Motor neuron (in vitro differentiated cells): Measurements from ENCODE around the gene HS3ST6. TPM values are rescaled to one million over a fixed set of nuclear protein-coding genes. Genes with fewer than 3 reads are reported as not detected.
A peak's percentile ranks its signal among the peaks of the same experiment; 100 is the strongest.
"Not testable (repeated sequence)": the region's sequence is repeated elsewhere in the genome, so short reads cannot be mapped to it uniquely, and the experiment has no call there.

Experiments
- ATAC-seq, 8 experiments: fragments of 200-7000 bp; cut with Tn5 transposase; replicated peaks in 6 of 8; 2 replicates each; pipeline ENCODE4 v1.8.0; 2021; ENCODE audit warnings: mild to moderate bottlenecking in 8 of 8, moderate library complexity in 8 of 8
- H3K27ac ChIP-seq, 2 donors: fragments of 250-450 bp; sonication (Bioruptor Pico); 2 replicates each; pipeline ENCODE4 v1.9.0; 2021; ENCODE audit warnings: antibody characterized with exemption in 2 of 2, mild to moderate bottlenecking in 2 of 2, moderate library complexity in 1 of 2
- H3K4me1 ChIP-seq, 2 donors: fragments of 250-450 bp; sonication (Bioruptor Pico); replicated peaks in 1 of 2; 2 replicates each; pipeline ENCODE4 v1.6.1; 2021; ENCODE audit warnings: antibody characterized with exemption in 2 of 2, mild to moderate bottlenecking in 2 of 2, moderate library complexity in 1 of 2
- H3K4me3 ChIP-seq, 5 donors: fragments of 250-450 bp; sonication (Bioruptor Pico); 2 replicates each; pipeline ENCODE4 v1.9.0; 2021; ENCODE audit warnings: antibody characterized with exemption in 5 of 5, mild to moderate bottlenecking in 5 of 5, moderate library complexity in 4 of 5
- WGBS, 10 experiments: fragments of 450-650 bp; shearing (Covaris generic); methylation state at CpG; one replicate each; pipeline ENCODE4 v1.0.0; 2022; 5-methylcytosine and 5-hydroxymethylcytosine counted together
- in situ Hi-C, 9 experiments: fragments of 400-800 bp; cut with MboI; loops; one replicate each; pipeline ENCODE4 v1.15.0; 2021; ENCODE audit warnings: low sequenced_read_pairs in 9 of 9, low pct_unique_long_range_greater_than_20kb in 2 of 9; ENCODE audit not compliant: unreplicated experiment in 9 of 9
- total RNA-seq, 8 experiments: library from RNA; unstranded; fragments of 300-600 nt; gene quantifications; 2 replicates each; pipeline versions ENCODE4 v1.2.3 to v1.2.4, GENCODE V29; 2022

The HS3ST6 gene
- total RNA-seq, 8 experiments from 2014 or later = 0.25 to 1.1 TPM; not detected in 6

DNA sequence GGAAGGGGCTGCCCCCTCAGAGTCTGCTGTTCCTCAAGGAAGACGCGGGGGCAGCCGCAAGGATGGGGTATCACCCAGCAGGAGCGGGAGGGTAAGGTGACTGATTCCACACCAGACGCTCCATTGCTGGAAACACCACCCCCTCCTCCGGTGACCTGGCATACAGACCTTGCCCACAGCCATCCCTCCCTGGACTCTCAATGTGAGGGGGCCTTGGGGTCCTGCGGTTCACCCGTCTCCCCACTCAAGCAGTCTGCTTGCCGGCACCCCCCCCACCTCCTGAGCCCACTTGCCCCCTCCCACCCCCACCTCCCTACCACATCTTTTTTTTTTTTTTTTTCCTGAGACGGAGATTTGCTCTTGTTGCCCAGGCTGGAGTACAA is 12.1 kb upstream of the HS3ST6 start:
- Histone ChIP-seq H3K4me3 (no peak overlapping the region), H3K27ac (no peak overlapping the region), H3K4me1 (peaks cover 2 to 11% of the 10 kb centered on the region in 2 donors)
- ATAC-seq = no peak
- in situ Hi-C loops = no loop called here
- no CpG with 5 or more reads among the region's 10 CpGs for WGBS, 10 experiments

DNA sequence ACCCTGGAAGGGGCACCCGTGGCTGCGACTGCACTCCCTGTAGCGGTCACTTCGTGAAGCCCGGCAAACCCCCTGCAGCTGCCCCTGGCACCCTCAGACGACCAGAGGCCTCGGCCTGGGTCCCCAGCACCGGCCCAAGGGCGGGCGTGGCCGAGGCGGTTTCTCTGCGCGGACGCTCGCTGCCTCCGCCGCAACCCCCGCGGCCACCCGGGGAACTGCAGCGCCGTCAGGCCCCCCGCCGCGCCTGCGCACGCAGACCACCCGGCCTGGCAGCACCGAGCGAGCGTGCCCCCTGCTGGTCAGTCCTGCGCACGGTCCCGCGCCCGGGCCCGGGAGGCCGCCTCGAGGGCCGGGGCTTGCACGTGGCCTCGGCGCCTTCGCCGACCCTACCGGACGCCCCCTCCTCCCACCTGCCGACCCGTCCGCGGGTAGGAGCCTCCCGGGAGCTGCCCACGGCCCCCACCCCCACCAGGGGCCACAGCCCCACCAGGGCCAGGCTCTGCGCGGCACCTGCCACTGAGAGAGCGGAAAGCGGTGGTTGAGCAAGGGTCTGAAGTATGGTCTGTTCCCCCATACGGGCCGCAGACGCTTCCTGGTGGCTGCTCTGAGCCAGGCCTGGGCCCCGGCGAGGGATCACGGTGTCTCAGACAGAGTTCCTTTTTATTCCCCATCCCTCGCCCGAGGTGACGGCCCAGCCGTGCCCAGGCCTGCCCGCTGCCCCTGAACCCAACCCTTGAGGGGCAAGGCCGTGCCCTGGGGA is 11.5 kb upstream of the HS3ST6 start:
- Histone ChIP-seq H3K4me1 (peaks cover 2 to 11% of the 10 kb centered on the region in 2 donors), H3K4me3 (peak overlapping the region; percentile 14 to 37 (median 26)), H3K27ac (peak overlapping the region in 1 of 2 donors; percentile 32)
- 20% methylated on average over 2 of the region's 70 CpGs; no CpG with 5 or more reads in 9 of the 10 experiments for WGBS, 10 experiments
- ATAC-seq = peak; percentile 84 to 95 (median 94)
- in situ Hi-C loops = loop anchor here in 2 of 9 experiments (5.0 to 10.0 kb wide), 2 partner anchors 62 to 65 kb away; no protein-coding TSS in a partner anchor

GRCh38 chr16:1929105-1929504 is 10.9 kb upstream of the HS3ST6 start:
- in situ Hi-C loops = loop anchor here in 2 of 9 experiments (5.0 to 10.0 kb wide), 2 partner anchors 62 to 64 kb away; no protein-coding TSS in a partner anchor
- peak overlapping the region; percentile 14 to 37 (median 26) for H3K4me3 ChIP-seq
- 28 to 93% (median 80%) methylated on average over 3 to 4 of the region's 11 CpGs; no CpG with 5 or more reads in 6 of the 10 experiments for WGBS, 10 experiments
- peak; percentile 30 to 61 (median 54) for ATAC-seq
- peak overlapping the region in 1 of 2 donors; percentile 32 for H3K27ac ChIP-seq
- H3K4me1 ChIP-seq = peaks cover 2 to 11% of the 10 kb centered on the region in 2 donors

- ATAC-seq = no peak
- Histone ChIP-seq H3K4me1 (peaks cover 2 to 15% of the 10 kb centered on the region in 2 donors), H3K4me3 (no peak overlapping the region), H3K27ac (no peak overlapping the region)
- in situ Hi-C loops = loop anchor here in 2 of 9 experiments (5.0 to 10.0 kb wide), 2 partner anchors 59 to 61 kb away; no protein-coding TSS in a partner anchor
- 27 to 100% (median 40%) methylated on average over 1 to 3 of the region's 11 CpGs; no CpG with 5 or more reads in 7 of the 10 experiments for WGBS, 10 experiments
Observed at GRCh38 chr16:1926271-1926670, 8.1 kb upstream of the HS3ST6 start.

- no peak for ATAC-seq
- in situ Hi-C loops = loop anchor here in 1 of 9 experiments (10.0 kb wide), 1 partner anchor 59 kb away; no protein-coding TSS in a partner anchor
- H3K4me1 ChIP-seq = peaks cover 1 to 15% of the 10 kb centered on the region in 2 donors
- no peak overlapping the region for H3K27ac ChIP-seq
- no peak overlapping the region for H3K4me3 ChIP-seq
- WGBS, 10 experiments = 20 to 100% (median 92%) methylated on average over 1 to 5 of the region's 5 CpGs; no CpG with 5 or more reads in 5 of the 10 experiments
Observed at GRCh38 chr16:1924095-1924494, 5.9 kb upstream of the HS3ST6 start.

GRCh38 chr16:1923299-1924034 is 5.3 kb upstream of the HS3ST6 start:
- H3K4me3 ChIP-seq = no peak overlapping the region
- in situ Hi-C loops = loop anchor here in 1 of 9 experiments (10.0 kb wide), 1 partner anchor 59 kb away; no protein-coding TSS in a partner anchor
- no peak overlapping the region for H3K27ac ChIP-seq
- ATAC-seq = peak; percentile 55 to 97 (median 74)
- WGBS, 10 experiments = 0% methylated on average over 2 of the region's 24 CpGs; no CpG with 5 or more reads in 9 of the 10 experiments
- H3K4me1 ChIP-seq = peaks cover 3 to 15% of the 10 kb centered on the region in 2 donors

DNA sequence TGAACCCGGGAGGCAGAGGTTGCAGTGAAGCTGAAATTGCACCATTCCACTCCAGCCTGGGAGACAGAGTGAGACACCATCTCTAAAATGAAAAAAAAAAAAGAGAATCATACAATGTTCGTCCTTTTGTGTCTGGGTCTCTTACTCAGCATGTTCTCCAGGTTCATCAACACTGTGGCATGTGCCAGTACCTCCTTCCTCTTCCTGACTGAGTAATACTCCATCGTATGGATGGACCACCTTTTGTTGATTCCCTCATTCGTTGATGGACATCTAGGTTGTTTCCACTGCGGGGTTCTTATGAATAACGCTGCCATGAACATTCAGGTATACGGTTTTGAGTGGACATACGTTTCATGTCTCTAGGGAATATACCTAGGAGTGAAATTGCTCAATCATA is 4.1 kb upstream of the HS3ST6 start:
- in situ Hi-C loops = loop anchor here in 1 of 9 experiments (10.0 kb wide), 1 partner anchor 58 kb away; no protein-coding TSS in a partner anchor
- WGBS, 10 experiments = 33 to 100% (median 78%) methylated on average over 1 to 8 of the region's 8 CpGs; no CpG with 5 or more reads in 2 of the 10 experiments

DNA sequence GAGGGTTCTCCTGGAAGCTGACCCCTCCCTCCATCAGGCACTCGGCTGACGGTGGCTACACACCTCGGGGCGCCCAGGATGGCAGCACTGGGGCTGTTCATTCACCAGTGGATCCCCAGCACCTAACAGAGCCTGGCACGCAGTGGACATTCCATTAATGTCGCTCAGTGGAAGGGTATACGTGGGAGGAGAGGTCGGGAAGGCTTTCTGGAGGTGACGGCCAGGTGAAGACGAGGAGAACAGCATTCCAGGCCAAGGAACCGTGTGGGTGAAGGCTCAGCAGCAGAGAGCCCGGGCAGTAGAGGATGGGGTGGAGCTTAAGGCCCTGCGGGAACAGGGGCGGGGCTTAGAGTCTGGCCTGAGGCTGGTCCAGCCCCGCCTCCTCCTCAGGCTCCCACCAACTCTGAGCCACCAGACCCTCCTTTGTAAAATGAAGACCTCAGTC is 2.5 kb upstream of the HS3ST6 start:
- in situ Hi-C loops = loop anchor here in 1 of 9 experiments (10.0 kb wide), 1 partner anchor 56 kb away; no protein-coding TSS in a partner anchor
- no peak overlapping the region for H3K4me3 ChIP-seq
- ATAC-seq = peak; percentile 4 to 89 (median 86)
- peaks cover 3 to 11% of the 10 kb centered on the region in 2 donors for H3K4me1 ChIP-seq
- H3K27ac ChIP-seq = no peak overlapping the region
- 0 to 29% (median 9%) methylated on average over 2 to 12 of the region's 15 CpGs; no CpG with 5 or more reads in 4 of the 10 experiments for WGBS, 10 experiments

More for the DNA sequence above, 4.1 kb upstream of the HS3ST6 start:
- no peak for ATAC-seq
- Histone ChIP-seq H3K4me1 (peaks cover 3 to 17% of the 10 kb centered on the region in 2 donors), H3K4me3 (no peak overlapping the region), H3K27ac (no peak overlapping the region)

- WGBS, 10 experiments = 27% methylated on average over 3 of the region's 21 CpGs; no CpG with 5 or more reads in 9 of the 10 experiments
- H3K27ac ChIP-seq, H3K4me3 ChIP-seq, ATAC-seq: not testable (repeated sequence)
- H3K4me1 ChIP-seq = peaks cover 3 to 11% of the 10 kb centered on the region in 2 donors
- in situ Hi-C loops = loop anchor here in 1 of 9 experiments (10.0 kb wide), 1 partner anchor 55 kb away; no protein-coding TSS in a partner anchor
Observed at GRCh38 chr16:1920122-1920521, 1.9 kb upstream of the HS3ST6 start.

- H3K4me3 ChIP-seq = no peak overlapping the region
- in situ Hi-C loops = no loop called here
- H3K27ac ChIP-seq = no peak overlapping the region
- WGBS, 10 experiments = 22 to 35% (median 35%) methylated on average over 4 to 10 of the region's 30 CpGs; no CpG with 5 or more reads in 7 of the 10 experiments
- H3K4me1 ChIP-seq = peaks cover 3 to 11% of the 10 kb centered on the region in 2 donors
- ATAC-seq = no peak
Observed at GRCh38 chr16:1919327-1919998, 1.2 kb upstream of the HS3ST6 start.

DNA sequence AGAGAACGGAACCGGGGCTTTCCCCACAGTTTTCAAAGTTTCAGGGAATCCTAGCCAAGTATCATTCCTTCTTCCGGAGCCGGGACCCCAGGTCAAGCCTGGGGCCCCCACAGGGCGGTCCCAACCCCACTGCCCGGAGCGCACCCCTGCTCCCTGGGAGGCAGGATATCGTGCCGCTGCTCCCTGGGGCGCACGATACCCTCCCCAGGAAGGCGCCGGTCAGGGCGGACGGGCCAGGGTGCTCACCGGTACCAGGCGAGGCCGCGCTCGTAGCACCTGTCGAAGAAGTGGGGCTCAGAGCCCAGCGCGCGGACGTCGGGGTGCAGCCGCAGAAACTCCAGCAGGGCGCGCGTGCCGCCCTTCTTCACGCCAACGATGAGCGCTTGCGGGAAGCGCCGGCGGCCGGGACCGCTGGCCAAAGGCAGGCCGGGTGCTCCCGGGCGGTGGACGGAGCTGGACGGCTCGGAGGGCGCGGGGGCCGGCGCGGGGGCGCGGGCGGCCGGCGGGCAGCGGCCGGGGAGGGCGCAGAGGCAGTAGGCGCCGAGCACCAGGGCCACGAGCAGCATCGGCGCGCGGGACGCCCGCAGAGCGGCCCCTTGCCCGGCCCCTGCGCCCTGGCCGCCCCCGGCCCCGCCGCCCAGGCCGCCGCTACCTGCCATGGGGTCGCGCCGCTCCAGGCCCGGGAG is 407 bp downstream of the HS3ST6 start:
- peaks cover 3 to 8% of the 10 kb centered on the region in 2 donors for H3K4me1 ChIP-seq
- no peak overlapping the region for H3K27ac ChIP-seq
- peak overlapping the region; percentile 11 to 36 (median 28) for H3K4me3 ChIP-seq
- in situ Hi-C loops = no loop called here
- WGBS, 10 experiments = 3% methylated on average over 6 of the region's 81 CpGs; no CpG with 5 or more reads in 9 of the 10 experiments
- ATAC-seq = peak in 5 of 8 experiments; percentile 3 to 15 (median 7)
